Measurements from ENCODE around the gene AP3S2. TPM values are rescaled to one million over a fixed set of nuclear protein-coding genes. Genes with fewer than 3 reads are reported as not detected.

AP3S2 gene
- total RNA-seq (2021; ENCODE audit: unreplicated experiment) (23.3 TPM), Bru-seq, nascent RNA (percentile 81 among the genes with signal in this experiment), BruChase-seq, experiment 1, labeled RNA remaining after a 6-hour chase (percentile 92 among the genes with signal in this experiment), BruChase-seq, experiment 2, labeled RNA remaining after a 2-hour chase (percentile 92 among the genes with signal in this experiment)
- polyA plus RNA-seq (2012), result 10.8 and 15.9 TPM in 2 replicates
- long read RNA-seq, full-length matches to known transcripts, result 34 of 53 reads
- long read RNA-seq, partial matches to known transcripts, result 1 of 53 reads
- long read RNA-seq, other reads (novel, unspliced or antisense), result 18 of 53 reads

GRCh38 chr15:89893696-89894447, at the start of gene AP3S2:
Gene AP3S2 (minus strand): TSS chr15:89893994. CDS start chr15:89893949, 45 bp downstream.
- Histone ChIP-seq H3K36me3 (ENCODE audit: control insufficient read depth in 1 of 2, insufficient read depth in 2 of 2, low read length in 2 of 2) (peaks cover 3% of the 10 kb centered on the region in 2 experiments; a peak in 2 of 4 replicates), H3K27ac (ENCODE audit: low read depth, low read length) (peak within 1 kb of the TSS; percentile 74), H2AFZ (ENCODE audit: low read depth, low read length, poor library complexity, severe bottlenecking) (peak within 1 kb of the TSS; percentile 63), H3K79me2 (ENCODE audit: insufficient read depth, low read length) (peaks cover 48% of the 10 kb centered on the region), H3K9ac (ENCODE audit: low read length) (peak within 1 kb of the TSS; percentile 86), H3K4me3 (replicated peaks in 1 of 2; ENCODE audit: low read depth in 1 of 2, low read length in 2 of 2) (peak within 1 kb of the TSS; percentile 68 to 85), H3K9me2 (ENCODE audit: insufficient read depth) (no peaks in the 10 kb centered on the region), H3K27me3 (ENCODE audit: insufficient read depth, low read length) (no peaks in the 10 kb centered on the region), H3K4me2 (ENCODE audit: low read length) (peak within 1 kb of the TSS; percentile 87), H3K4me1 (ENCODE audit: control insufficient read depth in 1 of 2, insufficient read depth in 2 of 2, low read length in 2 of 2) (peaks cover 0 to 16% of the 10 kb centered on the region in 2 experiments; a peak in 2 of 4 replicates), H4K20me1 (ENCODE audit: insufficient read depth) (no peaks in the 10 kb centered on the region), H3K9me3 (ENCODE audit: control insufficient read depth in 1 of 2, insufficient read depth in 1 of 2, low read depth in 1 of 2, low read length in 2 of 2) (no peaks in the 10 kb centered on the region)
- ATAC-seq (peak; percentile 86), DNase-seq (ENCODE audit: low read depth, low spot score) (peak; percentile 92)
- TF ChIP-seq SP1 (IDR thresholded peaks at IDR 0.05; ENCODE audit: low read depth) (peak; percentile 86; the same call in 1 of the 2 replicates), FOSL1 (IDR thresholded peaks at IDR 0.05; ENCODE audit: low read depth) (no peak), TCF7L2 (IDR thresholded peaks at IDR 0.05; ENCODE audit: borderline replicate concordance, extremely low read depth, insufficient read depth, insufficient read length) (no peak), MAX (IDR thresholded peaks at IDR 0.05) (peak; percentile 97), ELF1 (IDR thresholded peaks at IDR 0.05; ENCODE audit: borderline replicate concordance, low read depth) (peak; percentile 82), YY1 (IDR thresholded peaks at IDR 0.05; ENCODE audit: extremely low read depth, insufficient replicate concordance, low read depth, low read length) (peak; percentile 81), EZH2phosphoT487 (IDR thresholded peaks at IDR 0.05; ENCODE audit: borderline replicate concordance) (no peak), ZFX (IDR thresholded peaks at IDR 0.05) (peak; percentile 90), SIN3A (IDR thresholded peaks at IDR 0.05; ENCODE audit: low read depth) (peak; percentile 91), ZBTB33 (IDR thresholded peaks at IDR 0.05; ENCODE audit: extremely low read depth, insufficient replicate concordance, low read length) (peak; percentile 59), CBX3 (IDR thresholded peaks at IDR 0.05; ENCODE audit: low read depth) (peak; percentile 99), POLR2AphosphoS5 (IDR thresholded peaks at IDR 0.05; ENCODE audit: low read depth, low read length) (peak; percentile 91), RAD21 (IDR thresholded peaks at IDR 0.05; ENCODE audit: low read depth) (peak; percentile 17; the same call in 1 of the 2 replicates), JUND (IDR thresholded peaks at IDR 0.05) (peak; percentile 52), SRF (IDR thresholded peaks at IDR 0.05; ENCODE audit: low read depth) (peak; percentile 80), REST (IDR thresholded peaks at IDR 0.05; ENCODE audit: low read depth) (no peak)
- CTCF ChIA-PET, result interaction anchor here (1.3 kb wide), 1 partner anchor 19 kb away, joined by 6 read pairs; no protein-coding TSS in a partner anchor
- TSS peak; percentile 96 for BruUV-seq (replicated peaks)
- POLR2A ChIA-PET, result interaction anchor here (1.0 kb wide), 2 partner anchors 19 to 340 kb away, joined by 4 read pairs; partner anchors contain the start of genes ARPIN, CIB1 and GDPGP1
- RAD21 ChIA-PET (ENCODE audit: low non-redundant PET in 1 of 2, low total read pairs in 2 of 2, uncharacterized antibody in 2 of 2, unreplicated experiment in 2 of 2), result interaction anchor here in 1 of 2 experiments (1.2 kb wide), 1 partner anchor 133 kb away, joined by 3 read pairs; no protein-coding TSS in a partner anchor
- intact Hi-C loops (cut with micrococcal nuclease), result loop anchor here (1.0 kb wide), 1 partner anchor 77 kb away; no protein-coding TSS in a partner anchor
